G401 (cell line): ENCODE data around the gene CLDND1. TPM values are rescaled to one million over a fixed set of nuclear protein-coding genes. Genes with fewer than 3 reads are reported as not detected.
"Not testable (repeated sequence)": the region's sequence is repeated elsewhere in the genome, so short reads cannot be mapped to it uniquely, and the experiment has no call there.

Experiments used
- DNase-seq: peaks from one replicate; pipeline ENCODE4 v3.0.0-alpha.2; 2015; ENCODE audit warnings: low spot score
- in situ Hi-C: cut with HindIII; loops from 2 replicates; pipeline ENCODE4 v1.10.0; 2016; ENCODE audit warnings: low sequenced_read_pairs, mixed read lengths
- total RNA-seq: library from RNA; depleted of rRNA; stranded (reverse); fragments of >200 nt; shearing (Covaris generic); gene quantifications from 2 replicates; pipeline ENCODE4 v1.2.3, GENCODE V29; 2014; rRNA removed

CLDND1 gene
- 25.6 and 27.2 TPM in 2 replicates for total RNA-seq

- peak; percentile 99 for DNase-seq
- in situ Hi-C loops = no loop called here
Measured at GRCh38 chr3:98522544-98523281, at the start of gene CLDND1. CLDND1 (minus strand) TSS chr3:98522902; CDS start chr3:98521424, 1,478 bp downstream.

- in situ Hi-C loops = no loop called here
- no peak for DNase-seq
Measured at GRCh38 chr3:98568402-98568801, 45.7 kb upstream of the CLDND1 start.

- in situ Hi-C loops = no loop called here
- no peak for DNase-seq
Measured at GRCh38 chr3:98567666-98568270, 45.1 kb upstream of the CLDND1 start.

GRCh38 chr3:98565843-98566242 lies 43.1 kb upstream of the CLDND1 start:
- in situ Hi-C loops = no loop called here
- DNase-seq = no peak

GRCh38 chr3:98565237-98565643 lies 42.5 kb upstream of the CLDND1 start:
- DNase-seq = no peak
- in situ Hi-C loops = no loop called here

- in situ Hi-C loops = no loop called here
- DNase-seq = no peak
Measured at GRCh38 chr3:98564282-98565005, 41.7 kb upstream of the CLDND1 start.

GRCh38 chr3:98563661-98564281 lies 41.1 kb upstream of the CLDND1 start:
- in situ Hi-C loops = no loop called here
- no peak for DNase-seq

GRCh38 chr3:98561727-98562521 lies 39.2 kb upstream of the CLDND1 start:
- in situ Hi-C loops = no loop called here
- DNase-seq = no peak

GRCh38 chr3:98560911-98561310 lies 38.2 kb upstream of the CLDND1 start:
- in situ Hi-C loops = no loop called here
- DNase-seq = no peak

GRCh38 chr3:98559769-98560168 lies 37.1 kb upstream of the CLDND1 start:
- in situ Hi-C loops, DNase-seq: not testable (repeated sequence)

- DNase-seq = no peak
- in situ Hi-C loops = no loop called here
Measured at GRCh38 chr3:98558100-98558827, 35.6 kb upstream of the CLDND1 start.

GRCh38 chr3:98557324-98558010 lies 34.8 kb upstream of the CLDND1 start:
- in situ Hi-C loops = no loop called here
- no peak for DNase-seq

- in situ Hi-C loops = no loop called here
- DNase-seq = no peak
Measured at GRCh38 chr3:98556164-98557130, 33.7 kb upstream of the CLDND1 start.

- in situ Hi-C loops = no loop called here
- no peak for DNase-seq
Measured at GRCh38 chr3:98555025-98555379, 32.3 kb upstream of the CLDND1 start.

- in situ Hi-C loops = no loop called here
- no peak for DNase-seq
Measured at GRCh38 chr3:98554580-98554979, 31.9 kb upstream of the CLDND1 start.

- in situ Hi-C loops = no loop called here
- DNase-seq = no peak
Measured at GRCh38 chr3:98553753-98554152, 31.1 kb upstream of the CLDND1 start.

GRCh38 chr3:98553021-98553563 lies 30.4 kb upstream of the CLDND1 start:
- in situ Hi-C loops = no loop called here

More at GRCh38 chr3:98553021-98553563, 30.4 kb upstream of the CLDND1 start:
- no peak for DNase-seq
